MM.1S (cell line): ENCODE results near the gene WNT4.

Experiments
- DNase-seq: peaks from one replicate; pipeline ENCODE4 v3.0.0-alpha.2; 2015
- H2AFZ ChIP-seq: fragments of 300-600 bp; sonication (generic); 2 replicates; pipeline ENCODE4 v1.6.0; 2016; ENCODE audit warnings: antibody characterized with exemption, low read length
- H3F3A ChIP-seq: fragments of 300-600 bp; sonication (generic); 2 replicates; pipeline ENCODE4 v1.6.1; 2016; ENCODE audit warnings: mild to moderate bottlenecking, antibody characterized with exemption, low read length, moderate library complexity, mixed read lengths; ENCODE audit not compliant: insufficient read depth
- H3K27ac ChIP-seq: fragments of 300-600 bp; sonication (generic); 2 replicates; pipeline ENCODE4 v1.5.1; 2016; ENCODE audit warnings: mild to moderate bottlenecking, low read length
- H3K27me3 ChIP-seq: fragments of 300-600 bp; sonication (generic); replicated peaks from 2 replicates; pipeline ENCODE4 v1.6.0; 2016; ENCODE audit warnings: low read length; ENCODE audit not compliant: insufficient read depth
- H3K36me3 ChIP-seq: fragments of 300-600 bp; sonication (generic); replicated peaks from 2 replicates; pipeline ENCODE4 v1.6.1; 2016; ENCODE audit warnings: mild to moderate bottlenecking, low read length, mixed read lengths; ENCODE audit not compliant: insufficient read depth
- H3K4me1 ChIP-seq: fragments of 300-600 bp; sonication (generic); 2 replicates; pipeline ENCODE4 v1.6.1; 2016; ENCODE audit warnings: low read length, mixed read lengths
- H3K4me2 ChIP-seq: fragments of 300-600 bp; sonication (generic); 2 replicates; pipeline ENCODE4 v1.6.0; 2016; ENCODE audit warnings: low read depth, low read length
- H3K4me3 ChIP-seq: fragments of 300-600 bp; sonication (generic); 2 replicates; pipeline ENCODE4 v1.5.1; 2016; ENCODE audit warnings: low read length, mixed read lengths
- H3K79me2 ChIP-seq: fragments of 300-600 bp; sonication (generic); 2 replicates; pipeline ENCODE4 v1.6.1; 2016; ENCODE audit warnings: mixed run types, low read length, mixed read lengths
- H3K9ac ChIP-seq: fragments of 300-600 bp; sonication (generic); 2 replicates; pipeline ENCODE4 v1.6.1; 2016; ENCODE audit warnings: low read length, mixed read lengths
- H3K9me2 ChIP-seq: fragments of 300-600 bp; sonication (generic); replicated peaks from 2 replicates; pipeline ENCODE4 v1.6.1; 2016; ENCODE audit warnings: mild to moderate bottlenecking, low read length, mixed read lengths; ENCODE audit not compliant: insufficient read depth
- H3K9me3 ChIP-seq: fragments of 300-600 bp; sonication (generic); replicated peaks from 2 replicates; pipeline ENCODE4 v1.6.1; 2016; ENCODE audit warnings: mild to moderate bottlenecking, low read length, mixed read lengths; ENCODE audit not compliant: insufficient read depth
- H4K20me1 ChIP-seq: fragments of 300-600 bp; sonication (generic); 2 replicates; pipeline ENCODE4 v1.6.1; 2016; ENCODE audit warnings: mild to moderate bottlenecking, low read length, moderate library complexity, mixed read lengths; ENCODE audit not compliant: insufficient read depth
- CTCF ChIP-seq: fragments of 300-600 bp; sonication (generic); IDR thresholded peaks from 2 replicates; pipeline ENCODE4 v1.5.1; 2016; ENCODE audit warnings: antibody characterized with exemption, low read length, mixed read lengths
- EZH2 ChIP-seq: fragments of 300-600 bp; sonication (generic); optimal IDR thresholded peaks from 2 replicates; pipeline ENCODE3; 2017; ENCODE audit warnings: low read depth, mild to moderate bottlenecking, antibody characterized with exemption, low read length, mixed read lengths
- EZH2phosphoT487 ChIP-seq: fragments of 300-600 bp; sonication (generic); IDR thresholded peaks from 2 replicates; pipeline ENCODE4 v1.6.1; 2018; ENCODE audit warnings: antibody characterized with exemption, low read length

WNT4 gene

GRCh38 chr1:22189619-22190018, 46.7 kb upstream of the WNT4 start:
- Histone ChIP-seq H3K4me2 (no peak overlapping the region), H2AFZ (no peak overlapping the region), H4K20me1 (no peaks in the 10 kb centered on the region), H3F3A (no peaks in the 10 kb centered on the region), H3K9ac (no peak overlapping the region), H3K4me3 (no peak overlapping the region), H3K27me3 (peaks cover 51% of the 10 kb centered on the region), H3K36me3 (no peaks in the 10 kb centered on the region), H3K4me1 (no peaks in the 10 kb centered on the region), H3K9me3 (no peaks in the 10 kb centered on the region), H3K9me2 (no peaks in the 10 kb centered on the region), H3K79me2 (no peaks in the 10 kb centered on the region), H3K27ac (no peak overlapping the region)
- DNase-seq = no peak
- no peak for TF ChIP-seq EZH2phosphoT487
- TF ChIP-seq CTCF = no peak
- TF ChIP-seq EZH2 = no peak

- DNase-seq = no peak
Observed at GRCh38 chr1:22188914-22189313, 46.0 kb upstream of the WNT4 start.

GRCh38 chr1:22188436-22188835, 45.5 kb upstream of the WNT4 start:
- Histone ChIP-seq H3K36me3 (no peaks in the 10 kb centered on the region), H2AFZ (no peak overlapping the region), H4K20me1 (no peaks in the 10 kb centered on the region), H3K9ac (no peak overlapping the region), H3K27me3 (peaks cover 62% of the 10 kb centered on the region), H3K4me1 (no peaks in the 10 kb centered on the region), H3K9me3 (no peaks in the 10 kb centered on the region), H3K27ac (no peak overlapping the region), H3K4me2 (no peak overlapping the region), H3K4me3 (no peak overlapping the region), H3K9me2 (no peaks in the 10 kb centered on the region), H3F3A (no peaks in the 10 kb centered on the region), H3K79me2 (no peaks in the 10 kb centered on the region)
- no peak for DNase-seq
- no peak for TF ChIP-seq CTCF
- no peak for TF ChIP-seq EZH2phosphoT487

More at GRCh38 chr1:22188914-22189313, 46.0 kb upstream of the WNT4 start:
- TF ChIP-seq EZH2phosphoT487 (no peak), CTCF (no peak), EZH2 (no peak)
- no peak overlapping the region for H2AFZ ChIP-seq
- no peaks in the 10 kb centered on the region for H3F3A ChIP-seq
- no peak overlapping the region for H3K4me3 ChIP-seq
- H3K9ac ChIP-seq = no peak overlapping the region
- no peaks in the 10 kb centered on the region for H3K4me1 ChIP-seq
- H3K79me2 ChIP-seq = no peaks in the 10 kb centered on the region
- H4K20me1 ChIP-seq = no peaks in the 10 kb centered on the region
- no peak overlapping the region for H3K4me2 ChIP-seq
- H3K9me3 ChIP-seq = no peaks in the 10 kb centered on the region
- no peaks in the 10 kb centered on the region for H3K36me3 ChIP-seq
- peaks cover 58% of the 10 kb centered on the region for H3K27me3 ChIP-seq
- no peak overlapping the region for H3K27ac ChIP-seq
- H3K9me2 ChIP-seq = no peaks in the 10 kb centered on the region

DNA sequence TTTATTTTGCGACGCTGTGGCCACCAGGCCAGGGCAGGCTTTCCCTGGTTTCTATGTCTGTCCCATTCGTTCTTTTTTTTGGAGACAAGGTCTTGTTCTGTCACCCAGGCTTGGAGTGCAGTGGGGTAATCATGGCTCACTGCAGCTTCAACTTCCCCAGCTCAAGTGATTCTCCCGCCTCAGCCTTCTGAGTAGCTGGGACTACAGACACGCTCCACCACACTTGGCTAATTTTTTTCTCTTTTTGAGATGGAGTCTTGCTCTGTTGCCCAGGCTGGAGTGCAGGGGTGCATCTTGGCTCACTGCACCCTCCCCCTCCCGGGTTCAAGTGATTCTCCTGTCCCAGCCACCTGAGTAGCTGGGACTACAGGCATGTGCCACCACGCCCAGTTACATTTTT, 43.4 kb upstream of the WNT4 start:
- H3K4me2 ChIP-seq = no peak overlapping the region
- no peaks in the 10 kb centered on the region for H3K4me1 ChIP-seq
- no peaks in the 10 kb centered on the region for H3K79me2 ChIP-seq
- H3K36me3 ChIP-seq = no peaks in the 10 kb centered on the region
- no peak for DNase-seq
- H3K9me3 ChIP-seq = no peaks in the 10 kb centered on the region
- no peaks in the 10 kb centered on the region for H3F3A ChIP-seq
- no peak overlapping the region for H3K9ac ChIP-seq
- H3K9me2 ChIP-seq = no peaks in the 10 kb centered on the region
- H3K27ac ChIP-seq = no peak overlapping the region
- no peak overlapping the region for H3K4me3 ChIP-seq
- H3K27me3 ChIP-seq = peaks cover 68% of the 10 kb centered on the region
- TF ChIP-seq EZH2phosphoT487 (no peak), EZH2 (no peak), CTCF (no peak)
- no peak overlapping the region for H2AFZ ChIP-seq
- no peaks in the 10 kb centered on the region for H4K20me1 ChIP-seq
